Glomerular endothelial cell (primary cell): ENCODE data around the gene ZBTB16. TPM values are rescaled to one million over a fixed set of nuclear protein-coding genes. Genes with fewer than 3 reads are reported as not detected.

Experiments used
- DNase-seq: peaks from one replicate; pipeline ENCODE4 v3.0.0-alpha.2; 2011; ENCODE audit warnings: low read depth, low spot score; ENCODE audit errors: extremely low read depth
- total RNA-seq: library from RNA; depleted of rRNA; stranded (reverse); fragments of >200 nt; gene quantifications from 2 replicates; pipeline ENCODE4 v1.2.3, GENCODE V29; 2015

Gene ZBTB16
- total RNA-seq, 1 donor from 2014 or later, result 6.9 TPM

- DNase-seq, result no peak
These were observed 103.7 kb downstream of the ZBTB16 start for GRCh38 chr11:114163229-114163631.

- no peak for DNase-seq
These were observed 104.4 kb downstream of the ZBTB16 start for GRCh38 chr11:114163830-114164401.

- no peak for DNase-seq
These were observed 105.0 kb downstream of the ZBTB16 start for GRCh38 chr11:114164546-114164945.

- DNase-seq, result no peak
These were observed 106.1 kb downstream of the ZBTB16 start for GRCh38 chr11:114165326-114166230.

GRCh38 chr11:114166362-114166761 lies 106.9 kb downstream of the ZBTB16 start:
- no peak for DNase-seq

GRCh38 chr11:114166897-114167323 lies 107.4 kb downstream of the ZBTB16 start:
- DNase-seq, result no peak

GRCh38 chr11:114167355-114167754 lies 107.8 kb downstream of the ZBTB16 start:
- no peak for DNase-seq

GRCh38 chr11:114167771-114168448 lies 108.4 kb downstream of the ZBTB16 start:
- DNase-seq, result no peak

- no peak for DNase-seq
These were observed 109.2 kb downstream of the ZBTB16 start for GRCh38 chr11:114168691-114169090.

GRCh38 chr11:114169321-114169749 lies 109.8 kb downstream of the ZBTB16 start:
- no peak for DNase-seq

GRCh38 chr11:114169821-114170220 lies 110.3 kb downstream of the ZBTB16 start:
- DNase-seq, result no peak

GRCh38 chr11:114170226-114170625 lies 110.7 kb downstream of the ZBTB16 start:
- DNase-seq, result no peak

GRCh38 chr11:114171257-114172054 lies 111.9 kb downstream of the ZBTB16 start:
- DNase-seq, result no peak

GRCh38 chr11:114172055-114172861 lies 112.7 kb downstream of the ZBTB16 start:
- DNase-seq, result no peak

GRCh38 chr11:114172871-114173444 lies 113.4 kb downstream of the ZBTB16 start:
- DNase-seq, result no peak

- no peak for DNase-seq
These were observed 114.3 kb downstream of the ZBTB16 start for GRCh38 chr11:114173843-114174242.

- no peak for DNase-seq
These were observed 115.4 kb downstream of the ZBTB16 start for GRCh38 chr11:114174712-114175495.

GRCh38 chr11:114175706-114176105 lies 116.2 kb downstream of the ZBTB16 start:
- DNase-seq, result no peak

GRCh38 chr11:114176321-114176720 lies 116.8 kb downstream of the ZBTB16 start:
- no peak for DNase-seq
